Adipocyte (in vitro differentiated cells): Measurements from ENCODE around the gene SPINK5.

Experiments
- DNase-seq: peaks from one replicate; pipeline ENCODE4 v3.0.0-alpha.2; 2015; ENCODE audit warnings: low read depth
- H3K27me3 ChIP-seq: replicated peaks from 2 replicates; pipeline ENCODE4 v1.7.0; 2013; ENCODE audit warnings: mild to moderate bottlenecking, low read length, moderate library complexity; ENCODE audit not compliant: control insufficient read depth, insufficient read depth
- H3K36me3 ChIP-seq: 2 replicates; pipeline ENCODE4 v1.7.0; 2013; ENCODE audit warnings: low read length, mild to moderate bottlenecking, moderate library complexity; ENCODE audit not compliant: control insufficient read depth, insufficient read depth, severe bottlenecking
- H3K4me1 ChIP-seq: 2 replicates; pipeline ENCODE4 v1.7.0; 2013; ENCODE audit warnings: mild to moderate bottlenecking, low read length, moderate library complexity; ENCODE audit not compliant: control insufficient read depth, insufficient read depth
- H3K4me3 ChIP-seq: 2 replicates; pipeline ENCODE4 v1.7.0; 2013; ENCODE audit warnings: mild to moderate bottlenecking, low read length, moderate library complexity
- H3K9ac ChIP-seq: 2 replicates; pipeline ENCODE4 v1.7.0; 2013; ENCODE audit warnings: mild to moderate bottlenecking, low read length, moderate library complexity
- H3K9me3 ChIP-seq: 2 replicates; pipeline ENCODE4 v1.7.0; 2013; ENCODE audit warnings: mild to moderate bottlenecking, low read length, moderate library complexity; ENCODE audit not compliant: control insufficient read depth

The SPINK5 gene

DNA sequence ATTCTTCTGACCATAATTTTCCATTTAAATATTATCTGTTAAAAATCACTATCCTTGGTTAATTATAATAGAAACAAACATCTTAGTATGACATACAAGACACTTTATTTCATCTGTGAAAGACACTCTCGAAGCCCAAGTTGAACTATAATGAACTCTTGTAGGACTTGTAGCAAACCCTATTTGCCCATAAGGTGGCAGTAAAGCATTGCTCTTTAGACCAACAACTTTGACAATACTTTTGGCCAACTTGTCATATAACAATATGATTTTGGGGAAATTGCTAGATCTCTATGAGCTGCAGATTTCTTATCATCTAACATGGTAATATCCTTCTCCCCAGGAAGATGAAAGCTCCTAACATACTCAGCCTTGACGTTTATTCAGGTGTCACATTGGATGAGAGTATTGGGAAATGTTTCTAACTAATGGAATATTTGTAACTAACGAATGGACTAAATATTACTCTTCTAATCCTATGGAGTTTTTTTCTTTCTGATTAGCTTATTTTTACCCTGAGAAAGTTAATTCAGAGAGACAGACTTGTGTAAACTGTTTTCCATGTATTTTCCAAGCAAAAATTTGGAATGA is 115.5 kb downstream of the SPINK5 start:
- H3K36me3 ChIP-seq = no peaks in the 10 kb centered on the region
- H3K4me3 ChIP-seq = no peak overlapping the region
- no peak overlapping the region for H3K9ac ChIP-seq
- DNase-seq = peak; percentile 79
- no peaks in the 10 kb centered on the region for H3K4me1 ChIP-seq
- H3K27me3 ChIP-seq = peaks cover 7% of the 10 kb centered on the region
- H3K9me3 ChIP-seq = no peaks in the 10 kb centered on the region

- peak; percentile 46 for DNase-seq
Measured at GRCh38 chr5:148186248-148187003, 122.6 kb downstream of the SPINK5 start.

More at GRCh38 chr5:148186248-148187003, 122.6 kb downstream of the SPINK5 start:
- Histone ChIP-seq H3K9me3 (no peaks in the 10 kb centered on the region), H3K9ac (no peak overlapping the region), H3K27me3 (no peaks in the 10 kb centered on the region), H3K36me3 (no peaks in the 10 kb centered on the region), H3K4me3 (no peak overlapping the region), H3K4me1 (peaks cover 13% of the 10 kb centered on the region)
